NCI-H146 (cell line): Measurements from ENCODE around the gene FOXP1.
A peak's percentile ranks its signal among the peaks of the same experiment; 100 is the strongest.

Experiments used
- DNase-seq: peaks from one replicate; lab custom pipeline; 2025; lab: John Stamatoyannopoulos, UW

The FOXP1 gene

GRCh38 chr3:71304684-71305083, 278.8 kb downstream of the FOXP1 start:
- peak; percentile 37 for DNase-seq

- peak; percentile 24 for DNase-seq
Observed at GRCh38 chr3:71304247-71304646, 279.3 kb downstream of the FOXP1 start.

GRCh38 chr3:71303627-71304200, 279.8 kb downstream of the FOXP1 start:
- DNase-seq: no peak

- no peak for DNase-seq
Observed at GRCh38 chr3:71302604-71303003, 280.9 kb downstream of the FOXP1 start.

GRCh38 chr3:71300951-71301393, 282.6 kb downstream of the FOXP1 start:
- DNase-seq: no peak

- peak; percentile 44 for DNase-seq
Observed at GRCh38 chr3:71299160-71299559, 284.4 kb downstream of the FOXP1 start.

- DNase-seq: no peak
Observed at GRCh38 chr3:71294919-71295318, 288.6 kb downstream of the FOXP1 start.

- no peak for DNase-seq
Observed at GRCh38 chr3:71290301-71290700, 293.2 kb downstream of the FOXP1 start.

GRCh38 chr3:71288269-71288930, 295.1 kb downstream of the FOXP1 start:
- no peak for DNase-seq

GRCh38 chr3:71285086-71285485, 298.4 kb downstream of the FOXP1 start:
- no peak for DNase-seq

GRCh38 chr3:71282976-71283375, 300.6 kb downstream of the FOXP1 start:
- no peak for DNase-seq

GRCh38 chr3:71281280-71281679, 302.2 kb downstream of the FOXP1 start:
- DNase-seq: no peak

GRCh38 chr3:71277341-71277740, 306.2 kb downstream of the FOXP1 start:
- DNase-seq: no peak

- no peak for DNase-seq
Observed at GRCh38 chr3:71276531-71276930, 307.0 kb downstream of the FOXP1 start.

GRCh38 chr3:71273453-71273852, 310.1 kb downstream of the FOXP1 start:
- no peak for DNase-seq

GRCh38 chr3:71271596-71271995, 311.9 kb downstream of the FOXP1 start:
- no peak for DNase-seq

- no peak for DNase-seq
Observed at GRCh38 chr3:71269906-71270305, 313.6 kb downstream of the FOXP1 start.

- no peak for DNase-seq
Observed at GRCh38 chr3:71268462-71268999, 315.0 kb downstream of the FOXP1 start.

GRCh38 chr3:71266875-71267274, 316.7 kb downstream of the FOXP1 start:
- DNase-seq: no peak

- DNase-seq: no peak
Observed at GRCh38 chr3:71265365-71265915, 318.1 kb downstream of the FOXP1 start.

- DNase-seq: no peak
Observed at GRCh38 chr3:71264840-71265239, 318.7 kb downstream of the FOXP1 start.

- no peak for DNase-seq
Observed at GRCh38 chr3:71262364-71263265, 320.9 kb downstream of the FOXP1 start.
